HepG2 (cell line): ENCODE results near the gene CCDC85C. TPM values are rescaled to one million over a fixed set of nuclear protein-coding genes. Genes with fewer than 3 reads are reported as not detected.
A peak's percentile ranks its signal among the peaks of the same experiment; 100 is the strongest.

Source experiments
- ATAD3A ChIP-seq: sonication (generic); formaldehyde crosslinking; IDR thresholded peaks from 2 replicates; pipeline ENCODE4 v1.4.0; 2020; ENCODE audit warnings: missing genetic modification reagents
- GTF2F1 ChIP-seq: fragments of 150-350 bp; IDR thresholded peaks from 2 replicates; pipeline ENCODE4 v1.6.1; 2014; ENCODE audit warnings: low read length
- NFIB ChIP-seq: sonication (generic); formaldehyde crosslinking; IDR thresholded peaks from 2 replicates; pipeline ENCODE4 v1.9.0; 2021; ENCODE audit warnings: missing genetic modification reagents, mild to moderate bottlenecking, borderline replicate concordance
- PHF5A ChIP-seq: IDR thresholded peaks from one replicate; pipeline ENCODE4 v1.6.1; 2018; ENCODE audit warnings: low read depth, missing genetic modification reagents; ENCODE audit not compliant: unreplicated experiment
- RBM39 ChIP-seq: fragments of 200-400 bp; formaldehyde crosslinking; IDR thresholded peaks from one replicate; pipeline ENCODE4 v1.6.1; 2018; ENCODE audit warnings: antibody characterized with exemption, mild to moderate bottlenecking, low read depth, low read length; ENCODE audit not compliant: poor library complexity, severe bottlenecking
- XRCC5 ChIP-seq: fragments of 200-400 bp; formaldehyde crosslinking; optimal IDR thresholded peaks from 2 replicates; pipeline ENCODE3; 2017; ENCODE audit warnings: mild to moderate bottlenecking, low read length
- ZBTB20 ChIP-seq: sonication (generic); formaldehyde crosslinking; IDR thresholded peaks from 2 replicates; pipeline ENCODE4 v1.8.1; 2023; ENCODE audit warnings: missing genetic modification reagents, low read depth, mild to moderate bottlenecking, borderline replicate concordance
- ZFAT ChIP-seq: sonication (generic); formaldehyde crosslinking; conservative IDR thresholded peaks from 2 replicates; pipeline ENCODE4 v1.8.1; 2023; ENCODE audit warnings: missing genetic modification reagents, inconsistent platforms
- ZNF138 ChIP-seq: sonication (generic); formaldehyde crosslinking; IDR thresholded peaks from 2 replicates; pipeline ENCODE4 v1.5.0; 2020; ENCODE audit warnings: mild to moderate bottlenecking, low read depth, missing genetic modification reagents
- ZNF17 ChIP-seq: sonication (generic); formaldehyde crosslinking; IDR thresholded peaks from 2 replicates; pipeline ENCODE4 v1.5.0; 2020; ENCODE audit warnings: mild to moderate bottlenecking, missing genetic modification reagents
- ZNF292 ChIP-seq: sonication (generic); formaldehyde crosslinking; IDR thresholded peaks from 2 replicates; pipeline ENCODE4 v1.8.1; 2022; ENCODE audit warnings: mild to moderate bottlenecking, low read depth, missing genetic modification reagents, borderline replicate concordance
- ZNF34 ChIP-seq: sonication (generic); formaldehyde crosslinking; IDR thresholded peaks from 2 replicates; pipeline ENCODE4 v1.4.0; 2020; ENCODE audit warnings: mild to moderate bottlenecking, missing genetic modification reagents, borderline replicate concordance
- ZNF431 ChIP-seq: sonication (generic); formaldehyde crosslinking; IDR thresholded peaks from 2 replicates; pipeline ENCODE4 v1.9.0; 2022; ENCODE audit warnings: missing genetic modification reagents, low read depth, mild to moderate bottlenecking, borderline replicate concordance
- ZNF484 ChIP-seq: sonication (generic); formaldehyde crosslinking; IDR thresholded peaks from 2 replicates; pipeline ENCODE4 v1.5.1; 2020; ENCODE audit warnings: mild to moderate bottlenecking, low read depth, missing genetic modification reagents, borderline replicate concordance
- ZNF563 ChIP-seq: sonication (generic); formaldehyde crosslinking; IDR thresholded peaks from 2 replicates; pipeline ENCODE4 v1.8.0; 2022; ENCODE audit warnings: mild to moderate bottlenecking, moderate library complexity, missing genetic modification reagents
- ZNF839 ChIP-seq: sonication (generic); formaldehyde crosslinking; IDR thresholded peaks from 2 replicates; pipeline ENCODE4 v1.4.0; 2020; ENCODE audit warnings: missing genetic modification reagents, mild to moderate bottlenecking, borderline replicate concordance
- ZNF850 ChIP-seq: sonication (generic); formaldehyde crosslinking; conservative IDR thresholded peaks from 2 replicates; pipeline ENCODE4 v1.9.0; 2021; ENCODE audit warnings: mild to moderate bottlenecking, missing genetic modification reagents
- ZSCAN25 ChIP-seq: sonication (generic); formaldehyde crosslinking; IDR thresholded peaks from 2 replicates; pipeline ENCODE4 v1.8.0; 2022; ENCODE audit warnings: mild to moderate bottlenecking, missing genetic modification reagents
- polyA plus RNA-seq, 8 experiments: library from polyadenylated mRNA; depleted of rRNA in 3 of 8; stranded (reverse) in 7 of 8; unstranded in 1 of 8; fragments of >200 nt; fragmentation: Illumina TruSeq in 4 of 8; extraction: Trizol in 4 of 8; gene quantifications; 2 replicates each; pipeline versions ENCODE4 v1.2.1 to v1.2.3, GENCODE V29; 2011 to 2016; ENCODE audit warnings: low read depth in 4 of 8, missing spikeins in 1 of 8, mixed read lengths in 1 of 8; ENCODE audit not compliant: insufficient read depth in 1 of 8
- total RNA-seq, 5 experiments: library from RNA; depleted of rRNA; stranded (reverse); fragments of >200 nt; fragmentation: Illumina TruSeq; extraction: Trizol; gene quantifications; 2 replicates each; pipeline ENCODE4 v1.2.3, GENCODE V29; 2016; ENCODE audit warnings: low read depth in 1 of 5
- TF ChIP-seq, protein P1 (sequence below): sonication (generic); formaldehyde crosslinking; IDR thresholded peaks from 2 replicates; pipeline ENCODE4 v1.8.1; 2023; ENCODE audit warnings: missing genetic modification reagents, inconsistent platforms, borderline replicate concordance
- TF ChIP-seq, protein P2 (sequence below): sonication (generic); formaldehyde crosslinking; IDR thresholded peaks from 2 replicates; pipeline ENCODE4 v1.8.0; 2022; ENCODE audit warnings: mild to moderate bottlenecking, missing genetic modification reagents; ENCODE audit not compliant: insufficient replicate concordance
- TF ChIP-seq, protein P3 (sequence below): sonication (generic); formaldehyde crosslinking; IDR thresholded peaks from 2 replicates; pipeline ENCODE4 v1.8.0; 2022; ENCODE audit warnings: missing genetic modification reagents, low read depth, mild to moderate bottlenecking, borderline replicate concordance
- TF ChIP-seq, protein P4 (sequence below): sonication (generic); formaldehyde crosslinking; IDR thresholded peaks from 2 replicates; pipeline ENCODE4 v1.5.0; 2020; ENCODE audit warnings: missing genetic modification reagents, mild to moderate bottlenecking, borderline replicate concordance

Gene CCDC85C
- total and polyA plus RNA-seq, 2 of the 13 experiments (the other 11 are each of a cell fraction or from before 2014, with no cell fraction given): 18.8 to 43.8 TPM

DNA sequence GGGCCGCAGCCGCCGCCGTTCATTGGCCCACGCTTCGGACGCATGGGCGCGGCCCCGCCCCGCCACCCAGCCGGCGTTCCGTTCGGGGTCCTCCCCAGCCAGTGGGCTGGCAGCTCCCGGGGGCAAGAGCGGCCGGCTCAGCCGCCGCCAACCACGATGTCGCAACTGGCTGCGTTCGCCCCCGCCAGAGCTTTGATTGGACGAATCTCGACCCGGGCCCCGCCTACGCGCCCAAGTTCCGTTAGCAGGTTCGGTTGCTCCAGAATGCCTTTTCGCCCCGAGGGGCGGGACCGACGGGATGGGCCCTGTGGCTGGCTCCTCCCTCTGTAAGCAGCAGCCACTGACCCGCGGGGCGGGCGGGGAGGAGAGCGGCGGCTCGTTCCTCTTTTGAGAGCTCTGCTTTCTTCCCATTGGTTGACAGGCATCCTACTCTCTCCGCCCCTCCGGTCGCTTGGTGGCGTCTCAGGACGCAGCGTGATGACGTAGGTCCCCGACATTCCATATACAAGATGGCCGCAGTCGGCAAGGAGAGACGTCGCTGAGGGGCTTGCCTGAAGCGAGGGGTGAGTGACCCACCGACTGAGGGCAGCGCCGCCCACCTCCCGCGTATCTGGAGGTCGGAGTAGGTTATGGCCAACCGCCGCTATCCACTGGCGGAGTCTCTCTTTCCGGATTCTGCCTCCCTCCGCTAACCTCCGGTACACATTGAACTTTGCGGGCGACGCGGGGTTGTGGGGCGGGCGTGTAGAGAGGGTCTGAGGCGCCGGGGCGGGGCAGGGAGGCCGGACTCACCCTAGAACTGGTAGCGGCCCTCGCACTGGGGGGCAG is 122.9 kb downstream of the CCDC85C start, which contains the start of gene CCNK (continued):
- TF ChIP-seq, protein P1, sequence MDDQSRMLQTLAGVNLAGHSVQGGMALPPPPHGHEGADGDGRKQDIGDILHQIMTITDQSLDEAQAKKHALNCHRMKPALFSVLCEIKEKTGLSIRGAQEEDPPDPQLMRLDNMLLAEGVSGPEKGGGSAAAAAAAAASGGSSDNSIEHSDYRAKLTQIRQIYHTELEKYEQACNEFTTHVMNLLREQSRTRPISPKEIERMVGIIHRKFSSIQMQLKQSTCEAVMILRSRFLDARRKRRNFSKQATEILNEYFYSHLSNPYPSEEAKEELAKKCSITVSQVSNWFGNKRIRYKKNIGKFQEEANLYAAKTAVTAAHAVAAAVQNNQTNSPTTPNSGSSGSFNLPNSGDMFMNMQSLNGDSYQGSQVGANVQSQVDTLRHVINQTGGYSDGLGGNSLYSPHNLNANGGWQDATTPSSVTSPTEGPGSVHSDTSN (CRISPR knock-in tag): no peak
- TF ChIP-seq ZNF484 (CRISPR knock-in tag) (no peak), PHF5A (CRISPR knock-in tag) (no peak), XRCC5 (peak; percentile 76), RBM39 (peak; percentile 79), GTF2F1 (no peak), ZNF431 (CRISPR knock-in tag) (no peak), ZNF563 (CRISPR knock-in tag) (peak; percentile 75; the same call in 1 of the 2 replicates), ZSCAN25 (CRISPR knock-in tag) (peak; percentile 57; the same call in 1 of the 2 replicates), ZNF850 (CRISPR knock-in tag) (no peak), ZNF17 (no peak), ZNF839 (CRISPR knock-in tag) (no peak), NFIB (CRISPR knock-in tag) (no peak), ZNF138 (CRISPR knock-in tag) (no peak), ZNF34 (CRISPR knock-in tag) (no peak), ZNF292 (no peak), ZBTB20 (CRISPR knock-in tag) (no peak), ZFAT (CRISPR knock-in tag) (no peak), ATAD3A (no peak)
- TF ChIP-seq, protein P2, sequence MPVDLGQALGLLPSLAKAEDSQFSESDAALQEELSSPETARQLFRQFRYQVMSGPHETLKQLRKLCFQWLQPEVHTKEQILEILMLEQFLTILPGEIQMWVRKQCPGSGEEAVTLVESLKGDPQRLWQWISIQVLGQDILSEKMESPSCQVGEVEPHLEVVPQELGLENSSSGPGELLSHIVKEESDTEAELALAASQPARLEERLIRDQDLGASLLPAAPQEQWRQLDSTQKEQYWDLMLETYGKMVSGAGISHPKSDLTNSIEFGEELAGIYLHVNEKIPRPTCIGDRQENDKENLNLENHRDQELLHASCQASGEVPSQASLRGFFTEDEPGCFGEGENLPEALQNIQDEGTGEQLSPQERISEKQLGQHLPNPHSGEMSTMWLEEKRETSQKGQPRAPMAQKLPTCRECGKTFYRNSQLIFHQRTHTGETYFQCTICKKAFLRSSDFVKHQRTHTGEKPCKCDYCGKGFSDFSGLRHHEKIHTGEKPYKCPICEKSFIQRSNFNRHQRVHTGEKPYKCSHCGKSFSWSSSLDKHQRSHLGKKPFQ (CRISPR knock-in tag): no peak
- TF ChIP-seq, protein P3, sequence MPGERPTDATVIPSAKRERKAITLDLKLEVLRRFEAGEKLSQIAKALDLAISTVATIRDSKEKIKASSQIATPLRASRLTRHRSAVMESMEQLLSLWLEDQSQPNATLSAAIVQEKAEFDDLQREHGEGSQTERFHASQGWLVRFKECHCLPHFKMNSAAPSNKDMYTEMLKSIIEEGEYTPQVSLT (CRISPR knock-in tag): no peak
- TF ChIP-seq, protein P4, sequence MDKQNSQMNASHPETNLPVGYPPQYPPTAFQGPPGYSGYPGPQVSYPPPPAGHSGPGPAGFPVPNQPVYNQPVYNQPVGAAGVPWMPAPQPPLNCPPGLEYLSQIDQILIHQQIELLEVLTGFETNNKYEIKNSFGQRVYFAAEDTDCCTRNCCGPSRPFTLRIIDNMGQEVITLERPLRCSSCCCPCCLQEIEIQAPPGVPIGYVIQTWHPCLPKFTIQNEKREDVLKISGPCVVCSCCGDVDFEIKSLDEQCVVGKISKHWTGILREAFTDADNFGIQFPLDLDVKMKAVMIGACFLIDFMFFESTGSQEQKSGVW: no peak
